ENCODE data around the gene RIN3. TPM values are rescaled to one million over a fixed set of nuclear protein-coding genes. Genes with fewer than 3 reads are reported as not detected.

RIN3 gene
- total and polyA plus RNA-seq, 12 donors, result 3.9 to 63.2 (median 30.3) TPM

DNA sequence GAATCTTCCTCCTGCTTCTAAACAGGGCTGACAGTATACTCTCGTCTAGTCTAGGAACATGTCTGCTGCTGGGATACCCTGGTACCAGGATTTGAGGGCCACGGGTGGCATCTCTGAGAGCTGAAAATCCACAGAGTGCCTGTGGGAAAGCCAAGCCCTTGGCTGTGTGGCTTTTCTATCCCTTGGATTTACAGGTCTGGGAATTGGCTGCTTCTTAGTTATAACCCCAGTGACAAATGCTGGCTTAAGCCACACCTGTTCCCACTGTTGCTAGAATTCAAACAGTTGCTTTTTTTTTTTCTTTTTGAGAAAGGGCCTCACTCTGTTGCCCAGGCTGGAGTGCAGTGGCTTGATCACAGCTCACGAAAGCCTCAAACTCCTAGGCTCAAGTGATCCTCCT, 14.3 kb upstream of the RIN3 start:
- Histone ChIP-seq H3K4me3 (no peak overlapping the region), H3K27me3 (no peaks in the 10 kb centered on the region), H3K4me1 (replicated peaks in 1 of 2) (peaks cover 4 to 8% of the 10 kb centered on the region in 2 donors), H3K36me3 (replicated peaks in 1 of 2) (no peaks in the 10 kb centered on the region), H3K9me3 (replicated peaks in 1 of 3) (no peaks in the 10 kb centered on the region), H3K27ac (no peak overlapping the region)
- peak in 1 of 7 donors; percentile 6 for DNase-seq
- 80 to 90% (median 88%) methylated on average over 3 of the region's 3 CpGs for WGBS, 4 donors
- TF ChIP-seq, protein P1, sequence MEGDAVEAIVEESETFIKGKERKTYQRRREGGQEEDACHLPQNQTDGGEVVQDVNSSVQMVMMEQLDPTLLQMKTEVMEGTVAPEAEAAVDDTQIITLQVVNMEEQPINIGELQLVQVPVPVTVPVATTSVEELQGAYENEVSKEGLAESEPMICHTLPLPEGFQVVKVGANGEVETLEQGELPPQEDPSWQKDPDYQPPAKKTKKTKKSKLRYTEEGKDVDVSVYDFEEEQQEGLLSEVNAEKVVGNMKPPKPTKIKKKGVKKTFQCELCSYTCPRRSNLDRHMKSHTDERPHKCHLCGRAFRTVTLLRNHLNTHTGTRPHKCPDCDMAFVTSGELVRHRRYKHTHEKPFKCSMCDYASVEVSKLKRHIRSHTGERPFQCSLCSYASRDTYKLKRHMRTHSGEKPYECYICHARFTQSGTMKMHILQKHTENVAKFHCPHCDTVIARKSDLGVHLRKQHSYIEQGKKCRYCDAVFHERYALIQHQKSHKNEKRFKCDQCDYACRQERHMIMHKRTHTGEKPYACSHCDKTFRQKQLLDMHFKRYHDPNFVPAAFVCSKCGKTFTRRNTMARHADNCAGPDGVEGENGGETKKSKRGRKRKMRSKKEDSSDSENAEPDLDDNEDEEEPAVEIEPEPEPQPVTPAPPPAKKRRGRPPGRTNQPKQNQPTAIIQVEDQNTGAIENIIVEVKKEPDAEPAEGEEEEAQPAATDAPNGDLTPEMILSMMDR (IDR thresholded peaks at IDR 0.05), result no peak
- TF ChIP-seq POLR2A (IDR thresholded peaks at IDR 0.05), result no peak
- intact Hi-C loops (cut with DNase I), result no loop called here

DNA sequence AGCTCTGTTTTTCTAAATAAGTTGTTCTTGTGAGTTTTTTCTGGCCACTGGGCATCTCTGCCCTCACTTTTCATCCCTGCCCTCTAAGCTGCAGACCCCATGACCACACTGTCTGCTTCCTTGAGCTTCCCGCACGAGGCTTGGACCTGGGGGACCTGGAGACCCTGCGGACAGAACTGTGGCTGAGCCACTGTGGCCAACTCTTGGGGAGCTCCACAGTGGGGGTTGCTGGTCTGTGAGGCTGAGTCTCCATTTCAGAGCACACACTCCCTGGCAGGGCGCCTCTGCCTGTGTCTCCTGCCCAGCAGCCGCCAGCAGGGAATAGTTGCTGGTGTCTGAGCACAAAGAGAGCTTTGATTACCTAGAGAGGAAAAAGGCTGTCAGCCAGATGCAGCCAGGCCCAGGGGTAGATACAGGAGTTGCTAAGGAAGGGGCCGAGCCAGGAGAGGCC, 13.1 kb upstream of the RIN3 start:
- peaks cover 7 to 12% of the 10 kb centered on the region in 2 donors for H3K4me1 ChIP-seq (replicated peaks in 1 of 2)
- H3K9me3 ChIP-seq (replicated peaks in 1 of 3), result no peaks in the 10 kb centered on the region
- H3K4me3 ChIP-seq, result no peak overlapping the region
- no peak for TF ChIP-seq POLR2A (IDR thresholded peaks at IDR 0.05)
- TF ChIP-seq, protein P1 (IDR thresholded peaks at IDR 0.05), result no peak
- H3K36me3 ChIP-seq (replicated peaks in 1 of 2), result no peaks in the 10 kb centered on the region
- no peaks in the 10 kb centered on the region for H3K27me3 ChIP-seq
- no peak overlapping the region for H3K27ac ChIP-seq
- peak in 1 of 7 donors; percentile 12 for DNase-seq
- WGBS, 4 donors, result 86 to 96% (median 88%) methylated on average over 3 to 6 of the region's 6 CpGs
- intact Hi-C loops (cut with DNase I), result no loop called here

DNA sequence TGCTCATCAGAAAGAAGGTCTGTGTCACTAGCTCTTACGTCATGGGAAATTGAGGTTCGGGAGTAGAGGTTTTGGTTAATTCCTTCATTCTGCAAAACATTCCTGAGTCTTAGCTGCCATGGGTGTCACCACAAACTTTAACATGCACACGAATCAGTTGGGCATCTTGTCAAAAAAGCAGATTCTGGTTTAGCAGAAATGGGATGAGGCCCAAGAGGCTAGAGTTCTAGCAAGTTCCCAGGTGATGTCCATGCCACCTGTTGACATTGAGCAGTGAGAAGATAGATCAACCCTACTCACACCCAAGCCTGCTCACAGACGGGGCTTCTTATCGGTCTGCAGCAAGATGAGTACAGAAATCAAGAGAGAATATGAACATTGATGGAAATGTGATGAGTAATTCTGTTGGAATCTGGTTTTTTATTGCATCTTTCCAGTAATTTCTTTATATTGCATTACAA, 11.7 kb upstream of the RIN3 start:
- H3K4me3 ChIP-seq, result no peak overlapping the region
- peak in 1 of 7 donors; percentile 43 for DNase-seq
- H3K4me1 ChIP-seq (replicated peaks in 1 of 2), result peaks cover 7 to 12% of the 10 kb centered on the region in 2 donors
- no peaks in the 10 kb centered on the region for H3K27me3 ChIP-seq
- intact Hi-C loops (cut with DNase I), result no loop called here
- H3K27ac ChIP-seq, result no peak overlapping the region
- TF ChIP-seq, protein P1 (IDR thresholded peaks at IDR 0.05), result no peak
- TF ChIP-seq POLR2A (IDR thresholded peaks at IDR 0.05), result no peak
- WGBS, 4 donors, result 68 to 78% (median 76%) methylated on average over 5 of the region's 5 CpGs
- no peaks in the 10 kb centered on the region for H3K9me3 ChIP-seq (replicated peaks in 1 of 3)
- no peaks in the 10 kb centered on the region for H3K36me3 ChIP-seq (replicated peaks in 1 of 2)

DNA sequence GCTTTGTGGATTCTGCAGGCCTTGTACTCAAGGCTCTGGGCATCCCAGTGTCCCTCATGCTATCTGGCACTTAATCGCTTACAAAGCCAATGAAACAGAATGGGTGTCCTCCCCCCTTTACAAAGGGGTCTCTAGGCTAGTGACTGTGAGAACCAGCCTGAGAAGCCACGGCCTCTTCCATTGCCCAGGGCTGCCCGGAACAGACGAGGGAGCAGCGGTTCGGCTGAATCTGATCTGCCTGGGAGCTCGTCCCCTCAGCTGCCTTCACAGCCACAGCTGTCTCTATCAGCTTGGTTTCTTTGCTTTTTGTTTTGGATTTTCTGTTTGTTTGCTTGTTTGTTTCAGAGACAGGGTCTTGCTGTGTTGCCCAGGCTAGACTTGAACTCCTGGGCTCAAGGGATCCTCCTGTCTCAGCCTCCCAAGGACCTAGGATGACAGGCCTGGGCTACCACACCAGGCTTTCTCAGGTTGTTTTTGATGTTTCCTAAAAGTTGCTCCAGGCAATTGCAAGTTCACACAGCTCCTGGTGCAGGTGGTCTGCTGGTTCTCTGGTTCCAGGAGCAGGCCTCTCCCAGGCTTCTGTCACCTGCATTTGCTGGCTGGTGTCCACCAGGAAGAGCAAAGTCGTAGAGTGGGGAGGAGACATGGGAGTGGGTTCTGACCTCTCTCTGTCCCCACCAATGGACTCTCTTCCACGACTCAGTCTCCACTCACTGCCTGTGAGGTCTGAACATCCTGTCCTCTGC, 10.9 kb upstream of the RIN3 start:
- no peaks in the 10 kb centered on the region for H3K9me3 ChIP-seq (replicated peaks in 1 of 3)
- H3K27ac ChIP-seq, result peak overlapping the region in 3 of 5 donors; percentile 45 to 73 (median 55)
- intact Hi-C loops (cut with DNase I), result no loop called here
- peaks cover 7 to 12% of the 10 kb centered on the region in 2 donors for H3K4me1 ChIP-seq (replicated peaks in 1 of 2)
- no peaks in the 10 kb centered on the region for H3K27me3 ChIP-seq
- peak in 2 of 7 donors; percentile 17 to 48 for DNase-seq
- TF ChIP-seq, protein P1 (IDR thresholded peaks at IDR 0.05), result no peak
- TF ChIP-seq POLR2A (IDR thresholded peaks at IDR 0.05), result no peak
- no peak overlapping the region for H3K4me3 ChIP-seq
- no peaks in the 10 kb centered on the region for H3K36me3 ChIP-seq (replicated peaks in 1 of 2)
- WGBS, 4 donors, result 81 to 92% (median 90%) methylated on average over 8 to 9 of the region's 9 CpGs

Measured in adrenal gland (tissue), 12 donors.